C4-2B (cell line): ENCODE data around the gene R3HDM2.
"Not testable (repeated sequence)": the region's sequence is repeated elsewhere in the genome, so short reads cannot be mapped to it uniquely, and the experiment has no call there.

ENCODE experiments used
- H3K27ac ChIP-seq: fragments of 450-650 bp; 2 replicates; pipeline ENCODE4 v1.5.1; 2017
- CTCF ChIP-seq: fragments of 450-650 bp; conservative IDR thresholded peaks from 2 replicates; pipeline ENCODE4 v1.5.1; 2017; ENCODE audit warnings: mild to moderate bottlenecking
- ZFX ChIP-seq: fragments of 450-650 bp; IDR thresholded peaks from 2 replicates; pipeline ENCODE4 v1.6.1; 2017

R3HDM2 gene

GRCh38 chr12:57451233-57451778 is 20.5 kb upstream of the R3HDM2 start:
- no peak overlapping the region for H3K27ac ChIP-seq
- TF ChIP-seq ZFX = no peak
- no peak for TF ChIP-seq CTCF

- TF ChIP-seq ZFX = no peak
- no peak for TF ChIP-seq CTCF
- H3K27ac ChIP-seq = no peak overlapping the region
Observed at GRCh38 chr12:57450057-57450456, 19.2 kb upstream of the R3HDM2 start.

- H3K27ac ChIP-seq = no peak overlapping the region
- no peak for TF ChIP-seq ZFX
- no peak for TF ChIP-seq CTCF
Observed at GRCh38 chr12:57449375-57449774, 18.5 kb upstream of the R3HDM2 start.

GRCh38 chr12:57448669-57449068 is 17.8 kb upstream of the R3HDM2 start:
- no peak overlapping the region for H3K27ac ChIP-seq
- TF ChIP-seq CTCF = no peak
- TF ChIP-seq ZFX = no peak

- no peak overlapping the region for H3K27ac ChIP-seq
- TF ChIP-seq CTCF (no peak), ZFX (no peak)
Observed at GRCh38 chr12:57446292-57446960, 15.6 kb upstream of the R3HDM2 start.

- no peak overlapping the region for H3K27ac ChIP-seq
- TF ChIP-seq ZFX = no peak
- TF ChIP-seq CTCF = no peak
Observed at GRCh38 chr12:57444744-57445143, 13.9 kb upstream of the R3HDM2 start.

GRCh38 chr12:57444337-57444736 is 13.5 kb upstream of the R3HDM2 start:
- not testable (repeated sequence) for H3K27ac ChIP-seq

- H3K27ac ChIP-seq = no peak overlapping the region
- no peak for TF ChIP-seq CTCF
- TF ChIP-seq ZFX = no peak
Observed at GRCh38 chr12:57441846-57442427, 11.1 kb upstream of the R3HDM2 start.

- H3K27ac ChIP-seq = not testable (repeated sequence)
Observed at GRCh38 chr12:57441393-57441792, 10.6 kb upstream of the R3HDM2 start.
